Measurements from ENCODE around the gene ADAM20. TPM values are rescaled to one million over a fixed set of nuclear protein-coding genes. Genes with fewer than 3 reads are reported as not detected.

Gene ADAM20
- polyA plus RNA-seq, result not detected

GRCh38 chr14:70534904-70535303 is at the start of gene ADAM20:
Gene ADAM20 (minus strand): TSS chr14:70535004. CDS start chr14:70524757, 10,247 bp downstream.
- H3K4me1 Mint-ChIP-seq, result peaks cover 0 to 2% of the 10 kb centered on the region in 2 donors
- peaks cover 0 to 1% (median 0%) of the 10 kb centered on the region in 3 donors for H3K27me3 Mint-ChIP-seq (ENCODE audit: low read depth in 3 of 3)
- H3K27ac Mint-ChIP-seq, result peak within 1 kb of the TSS in 1 of 6 donors; percentile 25
- no peak within 1 kb of the TSS for H3K4me3 Mint-ChIP-seq
- no peak for DNase-seq
- peaks cover 21 to 27% (median 22%) of the 10 kb centered on the region in 3 donors for H3K36me3 Mint-ChIP-seq
- H3K9me3 Mint-ChIP-seq, result peaks cover 0 to 4% (median 0%) of the 10 kb centered on the region in 6 donors

- Mint-ChIP-seq H3K36me3 (peaks cover 8 to 28% (median 25%) of the 10 kb centered on the region in 3 donors), H3K27me3 (ENCODE audit: low read depth in 3 of 3) (peaks cover 0 to 4% (median 0%) of the 10 kb centered on the region in 3 donors), H3K27ac (peak overlapping the region in 1 of 6 donors; percentile 65), H3K4me1 (peaks cover 0 to 5% of the 10 kb centered on the region in 2 donors), H3K4me3 (no peak overlapping the region), H3K9me3 (no peaks in the 10 kb centered on the region)
- no peak for DNase-seq
Measured at GRCh38 chr14:70576891-70577290, 42.1 kb upstream of the ADAM20 start.

GRCh38 chr14:70573050-70573449 is 38.2 kb upstream of the ADAM20 start:
- Mint-ChIP-seq H3K4me3 (no peak overlapping the region), H3K27me3 (ENCODE audit: low read depth in 3 of 3) (no peaks in the 10 kb centered on the region), H3K4me1 (peaks cover 5 to 12% of the 10 kb centered on the region in 2 donors), H3K36me3 (peaks cover 7 to 22% (median 15%) of the 10 kb centered on the region in 3 donors), H3K27ac (no peak overlapping the region), H3K9me3 (no peaks in the 10 kb centered on the region)
- DNase-seq, result no peak

- no peak for DNase-seq
- H3K4me1 Mint-ChIP-seq, result peaks cover 7 to 12% of the 10 kb centered on the region in 2 donors
- peaks cover 11 to 29% (median 22%) of the 10 kb centered on the region in 3 donors for H3K36me3 Mint-ChIP-seq
- H3K27ac Mint-ChIP-seq, result no peak overlapping the region
- peaks cover 0 to 2% (median 0%) of the 10 kb centered on the region in 6 donors for H3K9me3 Mint-ChIP-seq
- H3K4me3 Mint-ChIP-seq, result no peak overlapping the region
- H3K27me3 Mint-ChIP-seq (ENCODE audit: low read depth in 3 of 3), result no peaks in the 10 kb centered on the region
Measured at GRCh38 chr14:70571139-70571538, 36.3 kb upstream of the ADAM20 start.

- Mint-ChIP-seq H3K36me3 (peaks cover 39 to 53% (median 43%) of the 10 kb centered on the region in 3 donors), H3K9me3 (peaks cover 0 to 4% (median 0%) of the 10 kb centered on the region in 6 donors), H3K27me3 (ENCODE audit: low read depth in 3 of 3) (peaks cover 0 to 1% (median 0%) of the 10 kb centered on the region in 3 donors), H3K4me3 (no peak overlapping the region), H3K4me1 (peaks cover 7 to 12% of the 10 kb centered on the region in 2 donors), H3K27ac (no peak overlapping the region)
- no peak for DNase-seq
Measured at GRCh38 chr14:70567791-70568190, 33.0 kb upstream of the ADAM20 start.

- H3K4me3 Mint-ChIP-seq, result no peak overlapping the region
- peaks cover 51 to 65% (median 55%) of the 10 kb centered on the region in 3 donors for H3K36me3 Mint-ChIP-seq
- peaks cover 0 to 1% (median 0%) of the 10 kb centered on the region in 3 donors for H3K27me3 Mint-ChIP-seq (ENCODE audit: low read depth in 3 of 3)
- H3K9me3 Mint-ChIP-seq, result peaks cover 0 to 6% (median 3%) of the 10 kb centered on the region in 6 donors
- peaks cover 0 to 3% of the 10 kb centered on the region in 2 donors for H3K4me1 Mint-ChIP-seq
- DNase-seq, result no peak
- H3K27ac Mint-ChIP-seq, result peak overlapping the region in 1 of 6 donors; percentile 13
Measured at GRCh38 chr14:70563869-70564268, 29.1 kb upstream of the ADAM20 start.

GRCh38 chr14:70563417-70563816 is 28.6 kb upstream of the ADAM20 start:
- Mint-ChIP-seq H3K36me3 (peaks cover 51 to 65% (median 55%) of the 10 kb centered on the region in 3 donors), H3K27ac (peak overlapping the region in 1 of 6 donors; percentile 13), H3K9me3 (peaks cover 0 to 6% (median 3%) of the 10 kb centered on the region in 6 donors), H3K4me1 (peaks cover 0 to 3% of the 10 kb centered on the region in 2 donors), H3K27me3 (ENCODE audit: low read depth in 3 of 3) (peaks cover 0 to 1% (median 0%) of the 10 kb centered on the region in 3 donors), H3K4me3 (no peak overlapping the region)
- no peak for DNase-seq

- H3K4me3 Mint-ChIP-seq, result no peak overlapping the region
- H3K9me3 Mint-ChIP-seq, result peaks cover 0 to 6% (median 1%) of the 10 kb centered on the region in 6 donors
- DNase-seq, result no peak
- peaks cover 21 to 34% (median 27%) of the 10 kb centered on the region in 3 donors for H3K36me3 Mint-ChIP-seq
- no peak overlapping the region for H3K27ac Mint-ChIP-seq
- peaks cover 0 to 2% of the 10 kb centered on the region in 2 donors for H3K4me1 Mint-ChIP-seq
- no peaks in the 10 kb centered on the region for H3K27me3 Mint-ChIP-seq (ENCODE audit: low read depth in 3 of 3)
Measured at GRCh38 chr14:70558356-70558755, 23.6 kb upstream of the ADAM20 start.

- H3K27me3 Mint-ChIP-seq (ENCODE audit: low read depth in 3 of 3), result no peaks in the 10 kb centered on the region
- peaks cover 3 to 15% (median 9%) of the 10 kb centered on the region in 3 donors for H3K36me3 Mint-ChIP-seq
- H3K27ac Mint-ChIP-seq, result no peak overlapping the region
- no peak overlapping the region for H3K4me3 Mint-ChIP-seq
- no peak for DNase-seq
- H3K9me3 Mint-ChIP-seq, result peaks cover 0 to 3% (median 0%) of the 10 kb centered on the region in 6 donors
- H3K4me1 Mint-ChIP-seq, result peaks cover 0 to 2% of the 10 kb centered on the region in 2 donors
Measured at GRCh38 chr14:70555890-70556289, 21.1 kb upstream of the ADAM20 start.

- H3K27ac Mint-ChIP-seq, result no peak overlapping the region
- peaks cover 0 to 2% of the 10 kb centered on the region in 2 donors for H3K4me1 Mint-ChIP-seq
- H3K27me3 Mint-ChIP-seq (ENCODE audit: low read depth in 3 of 3), result peaks cover 0 to 1% (median 0%) of the 10 kb centered on the region in 3 donors
- DNase-seq, result no peak
- H3K36me3 Mint-ChIP-seq, result peaks cover 7 to 13% (median 11%) of the 10 kb centered on the region in 3 donors
- H3K4me3 Mint-ChIP-seq, result no peak overlapping the region
- no peaks in the 10 kb centered on the region for H3K9me3 Mint-ChIP-seq
Measured at GRCh38 chr14:70538087-70538486, 3.3 kb upstream of the ADAM20 start.

- H3K36me3 Mint-ChIP-seq, result peaks cover 18 to 22% (median 21%) of the 10 kb centered on the region in 3 donors
- H3K4me1 Mint-ChIP-seq, result peaks cover 0 to 2% of the 10 kb centered on the region in 2 donors
- no peak overlapping the region for H3K27ac Mint-ChIP-seq
- peaks cover 0 to 1% (median 0%) of the 10 kb centered on the region in 3 donors for H3K27me3 Mint-ChIP-seq (ENCODE audit: low read depth in 3 of 3)
- no peak overlapping the region for H3K4me3 Mint-ChIP-seq
- DNase-seq, result no peak
- H3K9me3 Mint-ChIP-seq, result peaks cover 0 to 4% (median 0%) of the 10 kb centered on the region in 6 donors
Measured at GRCh38 chr14:70536830-70537229, 2.0 kb upstream of the ADAM20 start.

- Mint-ChIP-seq H3K27me3 (ENCODE audit: low read depth in 3 of 3) (peaks cover 0 to 3% (median 0%) of the 10 kb centered on the region in 3 donors), H3K4me3 (no peak overlapping the region), H3K4me1 (no peaks in the 10 kb centered on the region), H3K36me3 (peaks cover 13 to 24% (median 22%) of the 10 kb centered on the region in 3 donors), H3K27ac (no peak overlapping the region), H3K9me3 (peaks cover 0 to 4% (median 0%) of the 10 kb centered on the region in 6 donors)
- DNase-seq, result no peak
Measured at GRCh38 chr14:70530417-70530816, 4.4 kb downstream of the ADAM20 start.

GRCh38 chr14:70527501-70528105 is 7.2 kb downstream of the ADAM20 start:
- H3K36me3 Mint-ChIP-seq, result peaks cover 21 to 30% (median 29%) of the 10 kb centered on the region in 3 donors
- peaks cover 0 to 1% (median 0%) of the 10 kb centered on the region in 3 donors for H3K27me3 Mint-ChIP-seq (ENCODE audit: low read depth in 3 of 3)
- no peak overlapping the region for H3K27ac Mint-ChIP-seq
- H3K4me3 Mint-ChIP-seq, result no peak overlapping the region
- no peak for DNase-seq
- peaks cover 0 to 4% (median 0%) of the 10 kb centered on the region in 6 donors for H3K9me3 Mint-ChIP-seq
- H3K4me1 Mint-ChIP-seq, result no peaks in the 10 kb centered on the region

GRCh38 chr14:70525691-70526090 is 9.1 kb downstream of the ADAM20 start:
- no peak for DNase-seq
- Mint-ChIP-seq H3K4me1 (no peaks in the 10 kb centered on the region), H3K4me3 (no peak overlapping the region), H3K27me3 (ENCODE audit: low read depth in 3 of 3) (peaks cover 0 to 1% (median 0%) of the 10 kb centered on the region in 3 donors), H3K27ac (no peak overlapping the region), H3K9me3 (peaks cover 0 to 4% (median 0%) of the 10 kb centered on the region in 6 donors), H3K36me3 (peaks cover 21 to 26% (median 23%) of the 10 kb centered on the region in 3 donors)

Data from immature natural killer cell (primary cell).